Trophoblast cell (in vitro differentiated cells and primary cell): Measurements from ENCODE around the gene KIRREL3.

Experiments used
- DNase-seq, 2 donors: peaks; one replicate each; pipeline ENCODE4 v3.0.0-alpha.2; 2016
- H2AFZ ChIP-seq: 2 replicates; pipeline ENCODE4 v1.6.1; 2013; ENCODE audit warnings: low read length, moderate library complexity, mild to moderate bottlenecking; ENCODE audit not compliant: insufficient read depth, poor library complexity
- H2AK5ac ChIP-seq: 2 replicates; pipeline ENCODE4 v1.6.1; 2013; ENCODE audit warnings: mild to moderate bottlenecking, low read length
- H2BK120ac ChIP-seq: 2 replicates; pipeline ENCODE4 v1.6.1; 2013; ENCODE audit warnings: low read length, mild to moderate bottlenecking, moderate library complexity; ENCODE audit not compliant: insufficient read depth, poor library complexity
- H2BK12ac ChIP-seq: 2 replicates; pipeline ENCODE4 v1.6.1; 2013; ENCODE audit warnings: mild to moderate bottlenecking, low read length, moderate library complexity
- H2BK5ac ChIP-seq: 2 replicates; pipeline ENCODE4 v1.6.1; 2013; ENCODE audit warnings: low read length, low read depth, moderate library complexity, mild to moderate bottlenecking; ENCODE audit not compliant: poor library complexity
- H3K14ac ChIP-seq: 2 replicates; pipeline ENCODE4 v1.6.1; 2013; ENCODE audit warnings: mild to moderate bottlenecking, low read length
- H3K18ac ChIP-seq: 2 replicates; pipeline ENCODE4 v1.6.1; 2013; ENCODE audit warnings: mild to moderate bottlenecking, low read length
- H3K23ac ChIP-seq: 2 replicates; pipeline ENCODE4 v1.6.1; 2013; ENCODE audit warnings: low read length
- H3K27ac ChIP-seq: 2 replicates; pipeline ENCODE4 v1.5.1; 2013; ENCODE audit warnings: low read depth, mild to moderate bottlenecking, inconsistent platforms, low read length, moderate library complexity
- H3K27me3 ChIP-seq: 2 replicates; pipeline ENCODE4 v1.6.1; 2013; ENCODE audit warnings: inconsistent platforms, mild to moderate bottlenecking, low read length, moderate library complexity; ENCODE audit not compliant: insufficient read depth
- H3K36me3 ChIP-seq, 2 experiments: 1 replicate in 1 of 2; 2 replicates in 1 of 2; pipeline ENCODE4 v1.6.1; 2013; ENCODE audit warnings: low read length in 2 of 2, mild to moderate bottlenecking in 2 of 2, moderate library complexity in 1 of 2; ENCODE audit not compliant: insufficient read depth in 2 of 2, control insufficient read depth in 1 of 2
- H3K4ac ChIP-seq: 2 replicates; pipeline ENCODE4 v1.6.1; 2013; ENCODE audit warnings: low read depth, mild to moderate bottlenecking, low read length, moderate library complexity
- H3K4me1 ChIP-seq, 2 experiments: 1 replicate in 1 of 2; 2 replicates in 1 of 2; pipeline ENCODE4 v1.6.1; 2013; ENCODE audit warnings: low read length in 2 of 2, mild to moderate bottlenecking in 2 of 2, moderate library complexity in 1 of 2; ENCODE audit not compliant: insufficient read depth in 2 of 2, control insufficient read depth in 1 of 2
- H3K4me2 ChIP-seq: 2 replicates; pipeline ENCODE4 v1.6.1; 2013; ENCODE audit warnings: inconsistent platforms, mild to moderate bottlenecking, low read length, moderate library complexity
- H3K4me3 ChIP-seq: 2 replicates; pipeline ENCODE4 v1.5.1; 2013; ENCODE audit warnings: mild to moderate bottlenecking, low read depth, low read length, inconsistent platforms
- H3K79me1 ChIP-seq: one replicate; pipeline ENCODE4 v1.6.1; 2013; ENCODE audit warnings: low read length
- H3K79me2 ChIP-seq: 2 replicates; pipeline ENCODE4 v1.6.1; 2013; ENCODE audit warnings: low read length, mild to moderate bottlenecking; ENCODE audit not compliant: control insufficient read depth, insufficient read depth, poor library complexity
- H3K9ac ChIP-seq: 2 replicates; pipeline ENCODE4 v1.6.1; 2013; ENCODE audit warnings: mild to moderate bottlenecking, low read length
- H3K9me3 ChIP-seq: 2 replicates; pipeline ENCODE4 v1.6.1; 2013; ENCODE audit warnings: low read depth, mild to moderate bottlenecking, control low read depth, inconsistent platforms, low read length; ENCODE audit not compliant: insufficient read depth
- H4K12ac ChIP-seq: 2 replicates; pipeline ENCODE4 v1.6.1; 2013; ENCODE audit warnings: low read depth, mild to moderate bottlenecking, low read length, moderate library complexity
- H4K8ac ChIP-seq: 2 replicates; pipeline ENCODE4 v1.6.1; 2013; ENCODE audit warnings: low read depth, mild to moderate bottlenecking, low read length, moderate library complexity
- H4K91ac ChIP-seq: one replicate; pipeline ENCODE4 v1.6.1; 2013; ENCODE audit warnings: low read depth, mild to moderate bottlenecking, low read length, moderate library complexity
- WGBS: extraction: QIAGEN DNeasy Blood & Tissue Kit; methylation state at CpG from one replicate; pipeline ENCODE4 v1.1.7; 2013; ENCODE audit warnings: missing lambda C conversion rate; ENCODE audit not compliant: insufficient read length, insufficient coverage; ENCODE audit errors: extremely low coverage; 5-methylcytosine and 5-hydroxymethylcytosine counted together

Gene KIRREL3

GRCh38 chr11:126744699-126745098, 255.9 kb downstream of the KIRREL3 start:
- WGBS: no CpG with 5 or more reads among the region's 4 CpGs
- Histone ChIP-seq H3K27ac (no peak overlapping the region), H3K18ac (no peak overlapping the region), H3K4me2 (no peak overlapping the region), H2BK120ac (no peak overlapping the region), H3K23ac (no peak overlapping the region), H3K79me1 (no peaks in the 10 kb centered on the region), H2AK5ac (no peak overlapping the region), H3K79me2 (no peaks in the 10 kb centered on the region), H3K4me3 (no peak overlapping the region), H3K9me3 (no peaks in the 10 kb centered on the region), H3K14ac (no peak overlapping the region), H2BK5ac (no peak overlapping the region), H3K9ac (no peak overlapping the region), H2AFZ (no peak overlapping the region), H4K12ac (no peak overlapping the region), H4K91ac (no peak overlapping the region), H3K4me1 (no peaks in the 10 kb centered on the region), H3K4ac (no peak overlapping the region), H3K36me3 (no peaks in the 10 kb centered on the region), H4K8ac (no peak overlapping the region), H3K27me3 (no peaks in the 10 kb centered on the region), H2BK12ac (no peak overlapping the region)
- no peak for DNase-seq

- Histone ChIP-seq H3K36me3 (no peaks in the 10 kb centered on the region), H3K9ac (no peak overlapping the region), H3K18ac (no peak overlapping the region), H3K27me3 (no peaks in the 10 kb centered on the region), H2BK120ac (no peak overlapping the region), H3K79me2 (no peaks in the 10 kb centered on the region), H2BK5ac (no peak overlapping the region), H3K4me1 (no peaks in the 10 kb centered on the region), H4K8ac (no peak overlapping the region), H3K4me3 (no peak overlapping the region), H2AK5ac (no peak overlapping the region), H4K91ac (no peak overlapping the region), H3K4ac (no peak overlapping the region), H4K12ac (no peak overlapping the region), H2AFZ (no peak overlapping the region), H3K79me1 (no peaks in the 10 kb centered on the region), H2BK12ac (no peak overlapping the region), H3K4me2 (no peak overlapping the region), H3K9me3 (no peaks in the 10 kb centered on the region), H3K14ac (no peak overlapping the region), H3K23ac (no peak overlapping the region), H3K27ac (no peak overlapping the region)
- WGBS: no CpG with 5 or more reads among the region's 2 CpGs
- DNase-seq: no peak
Measured at GRCh38 chr11:126743628-126744027, 256.9 kb downstream of the KIRREL3 start.

- no CpG with 5 or more reads among the region's 4 CpGs for WGBS
- Histone ChIP-seq H4K8ac (no peak overlapping the region), H3K79me2 (no peaks in the 10 kb centered on the region), H3K4me3 (no peak overlapping the region), H3K36me3 (no peaks in the 10 kb centered on the region), H2BK5ac (no peak overlapping the region), H4K12ac (no peak overlapping the region), H2BK12ac (no peak overlapping the region), H2AFZ (no peak overlapping the region), H3K23ac (no peak overlapping the region), H3K9me3 (no peaks in the 10 kb centered on the region), H2BK120ac (no peak overlapping the region), H3K79me1 (no peaks in the 10 kb centered on the region), H3K27me3 (no peaks in the 10 kb centered on the region), H2AK5ac (no peak overlapping the region), H4K91ac (no peak overlapping the region), H3K9ac (no peak overlapping the region), H3K4ac (no peak overlapping the region), H3K14ac (no peak overlapping the region), H3K4me1 (no peaks in the 10 kb centered on the region), H3K4me2 (no peak overlapping the region), H3K27ac (no peak overlapping the region), H3K18ac (no peak overlapping the region)
- DNase-seq: no peak
Measured at GRCh38 chr11:126742582-126742981, 258.0 kb downstream of the KIRREL3 start.

GRCh38 chr11:126740846-126741245, 259.7 kb downstream of the KIRREL3 start:
- Histone ChIP-seq H3K23ac (no peak overlapping the region), H2BK120ac (no peak overlapping the region), H2BK12ac (no peak overlapping the region), H3K4me1 (no peaks in the 10 kb centered on the region), H3K14ac (no peak overlapping the region), H4K12ac (no peak overlapping the region), H2BK5ac (no peak overlapping the region), H3K27ac (no peak overlapping the region), H2AK5ac (no peak overlapping the region), H3K4ac (no peak overlapping the region), H3K4me2 (no peak overlapping the region), H2AFZ (no peak overlapping the region), H3K18ac (no peak overlapping the region), H3K9ac (no peak overlapping the region), H3K9me3 (no peaks in the 10 kb centered on the region), H4K8ac (no peak overlapping the region), H3K79me2 (no peaks in the 10 kb centered on the region), H3K36me3 (no peaks in the 10 kb centered on the region), H4K91ac (no peak overlapping the region), H3K27me3 (no peaks in the 10 kb centered on the region), H3K4me3 (no peak overlapping the region), H3K79me1 (no peaks in the 10 kb centered on the region)
- DNase-seq: no peak
- no CpG with 5 or more reads among the region's 1 CpG for WGBS
